GM19468 (cell line): ENCODE data around the gene GON4L.
"Not testable (repeated sequence)": the region's sequence is repeated elsewhere in the genome, so short reads cannot be mapped to it uniquely, and the experiment has no call there.

Experiments
- ATAC-seq: cut with Tn5 transposase; IDR thresholded peaks from one replicate; pipeline ENCODE4 v1.9.1; 2021; ENCODE audit warnings: mild to moderate bottlenecking, moderate library complexity, moderate number of reproducible peaks; ENCODE audit not compliant: unreplicated experiment; ENCODE audit errors: extremely low read depth

GON4L gene

DNA sequence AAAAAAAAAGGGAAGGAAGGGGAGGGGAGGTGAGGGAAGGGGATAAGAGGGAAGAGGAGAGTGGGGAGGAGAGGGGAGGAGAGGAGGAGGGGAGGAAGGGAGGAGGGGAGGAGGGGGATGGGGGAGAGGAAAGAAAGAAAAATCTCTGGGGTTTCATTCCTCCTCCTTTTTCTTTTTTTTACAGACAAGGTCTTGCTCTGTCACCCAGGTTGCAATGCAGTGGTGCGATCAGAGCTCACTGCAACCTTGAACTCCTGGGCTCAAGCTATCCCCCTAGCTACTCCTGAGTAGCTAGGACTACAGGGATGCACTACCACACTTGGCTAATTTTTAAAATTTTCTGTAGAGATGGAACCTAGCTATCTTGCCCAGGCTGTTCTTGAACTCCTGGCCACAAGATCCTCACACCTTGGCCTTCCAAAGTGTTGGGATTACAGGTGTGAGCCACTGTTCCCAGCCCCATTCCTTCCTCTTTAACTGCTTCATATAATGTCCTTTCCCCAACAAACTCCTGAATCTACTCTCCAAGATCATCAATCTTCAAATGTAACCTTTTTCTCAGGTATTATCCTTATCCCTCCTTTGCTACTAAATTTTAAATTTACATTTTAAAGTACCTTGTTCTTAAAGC is 23.2 kb downstream of the GON4L start:
- no peak for ATAC-seq

GRCh38 chr1:155831279-155831976 is 25.6 kb downstream of the GON4L start:
- no peak for ATAC-seq

DNA sequence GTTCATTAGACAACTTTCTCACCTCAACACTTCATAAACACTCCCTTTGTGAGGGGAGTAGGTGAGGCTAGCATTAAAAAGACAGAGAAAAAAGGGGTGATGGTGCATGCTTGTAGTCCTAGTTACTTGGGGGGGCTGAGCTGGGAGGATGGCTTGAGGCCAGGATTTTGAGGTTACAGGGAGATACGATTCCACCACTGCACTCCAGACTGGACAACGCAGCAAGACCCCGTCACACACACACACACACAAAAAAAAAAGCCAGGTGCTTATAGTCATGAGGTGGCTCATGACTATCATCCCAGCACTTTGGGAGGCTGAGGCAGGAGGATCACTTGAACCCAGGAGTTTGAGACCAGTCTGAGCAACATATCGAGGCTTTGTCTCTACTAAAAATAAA is 29.6 kb downstream of the GON4L start:
- ATAC-seq: no peak

- ATAC-seq: no peak
These were observed 40.7 kb downstream of the GON4L start for GRCh38 chr1:155816351-155816750.

DNA sequence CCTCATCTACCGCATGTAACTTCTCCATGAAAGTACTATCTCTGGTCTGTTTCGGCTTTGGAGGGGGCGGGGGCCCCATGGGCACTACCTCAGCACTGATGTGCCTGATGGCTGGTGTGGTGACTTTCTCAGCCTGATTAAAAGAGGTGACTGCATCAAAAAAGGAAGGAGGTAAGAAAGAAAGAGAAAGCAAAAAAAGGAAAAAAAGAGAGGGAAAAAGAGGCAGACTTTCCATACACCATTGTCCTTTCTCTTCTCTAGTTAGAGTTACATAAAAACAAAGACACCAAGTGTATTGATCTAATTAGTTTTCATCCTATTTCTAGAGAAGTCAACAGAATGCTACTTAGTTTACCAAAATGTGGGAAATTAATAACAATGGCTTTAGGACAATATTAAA is 43.3 kb downstream of the GON4L start:
- no peak for ATAC-seq

GRCh38 chr1:155812878-155813277 is 44.1 kb downstream of the GON4L start:
- ATAC-seq: no peak

DNA sequence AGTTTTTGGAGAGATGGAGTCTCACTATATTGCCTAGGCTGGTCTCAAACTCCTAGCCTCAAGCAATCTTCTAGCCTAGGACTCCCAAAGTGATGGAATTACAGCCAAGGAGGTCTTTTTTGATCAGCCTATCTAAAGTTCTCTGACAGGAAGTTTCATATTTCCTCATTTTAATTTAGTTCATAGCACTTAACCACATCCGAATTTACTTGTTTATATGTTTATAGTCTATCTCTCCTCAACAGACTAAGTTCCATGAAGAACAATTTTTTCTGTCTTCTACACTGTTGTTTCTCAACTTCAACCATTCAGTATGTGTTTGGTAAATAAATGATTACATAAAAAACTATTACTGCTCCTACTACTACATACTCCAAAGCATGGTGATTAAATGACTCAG is 47.9 kb downstream of the GON4L start:
- ATAC-seq: no peak

- ATAC-seq: no peak
These were observed 55.9 kb downstream of the GON4L start for GRCh38 chr1:155801149-155801548.

GRCh38 chr1:155795618-155796017 is 61.4 kb downstream of the GON4L start:
- ATAC-seq: not testable (repeated sequence)

- ATAC-seq: no peak
These were observed 62.3 kb downstream of the GON4L start for GRCh38 chr1:155794605-155795245.

GRCh38 chr1:155793213-155793612 is 63.8 kb downstream of the GON4L start:
- ATAC-seq: no peak

- no peak for ATAC-seq
These were observed 79.4 kb downstream of the GON4L start for GRCh38 chr1:155777582-155777981.

DNA sequence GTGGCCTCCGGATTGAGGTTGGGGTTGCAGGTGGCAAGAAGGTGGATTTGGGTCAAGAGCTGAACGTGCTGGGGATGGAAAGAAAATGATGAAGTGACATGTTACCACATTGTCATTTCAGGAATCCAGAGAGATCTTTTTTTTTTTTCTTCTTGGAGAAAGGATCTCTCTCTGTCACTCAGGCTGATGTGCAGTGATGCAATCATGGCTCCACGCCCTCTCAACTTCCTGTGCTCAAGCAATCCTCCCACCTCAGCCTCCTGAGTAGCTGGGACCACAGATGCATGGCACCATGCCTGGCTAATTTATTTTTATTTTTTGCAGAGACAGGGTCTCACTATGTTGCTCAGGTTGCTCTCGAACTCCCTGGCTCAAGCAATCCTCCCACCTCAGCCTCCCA is 80.6 kb downstream of the GON4L start:
- no peak for ATAC-seq

DNA sequence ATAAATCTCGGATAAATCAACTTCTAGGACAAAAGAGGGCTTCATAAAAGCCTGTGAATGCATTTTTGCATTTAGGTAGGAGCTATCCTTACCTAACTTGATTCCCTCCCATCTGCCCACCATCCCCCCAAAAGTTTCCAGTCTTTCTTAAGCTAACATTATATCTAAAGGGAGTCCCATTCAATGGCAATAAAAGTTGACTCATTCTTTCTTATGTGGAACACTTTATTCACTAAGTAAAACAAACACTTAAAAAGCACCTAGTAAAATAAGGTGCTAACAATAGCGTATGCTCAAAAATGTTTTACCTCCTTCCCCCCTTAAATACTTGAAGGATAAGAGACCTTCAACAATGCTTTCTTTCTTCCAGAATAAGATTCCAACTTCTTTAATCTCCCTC is 83.8 kb downstream of the GON4L start:
- no peak for ATAC-seq

GRCh38 chr1:155769257-155769656 is 87.8 kb downstream of the GON4L start:
- no peak for ATAC-seq

- not testable (repeated sequence) for ATAC-seq
These were observed 89.5 kb downstream of the GON4L start for GRCh38 chr1:155767399-155767989.

DNA sequence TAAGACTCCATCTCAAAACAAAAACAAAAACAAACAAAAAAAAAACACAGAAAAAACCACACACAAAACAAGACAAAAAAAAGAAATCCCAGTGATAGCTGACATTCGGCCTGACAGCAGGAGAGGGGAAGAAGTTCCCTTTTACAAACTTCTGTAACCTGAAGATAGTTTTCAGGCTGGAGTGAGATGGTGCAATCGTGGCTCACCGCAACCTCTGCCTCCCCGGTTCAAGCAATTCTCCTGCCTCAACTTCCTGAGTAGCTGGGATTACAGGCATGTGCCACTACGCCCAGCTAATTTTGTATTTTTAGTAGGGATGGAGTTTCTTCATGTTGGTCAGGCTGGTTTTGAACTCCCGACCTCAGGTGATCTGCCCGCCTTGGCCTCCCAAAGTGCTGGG is 93.0 kb downstream of the GON4L start:
- ATAC-seq: not testable (repeated sequence)

DNA sequence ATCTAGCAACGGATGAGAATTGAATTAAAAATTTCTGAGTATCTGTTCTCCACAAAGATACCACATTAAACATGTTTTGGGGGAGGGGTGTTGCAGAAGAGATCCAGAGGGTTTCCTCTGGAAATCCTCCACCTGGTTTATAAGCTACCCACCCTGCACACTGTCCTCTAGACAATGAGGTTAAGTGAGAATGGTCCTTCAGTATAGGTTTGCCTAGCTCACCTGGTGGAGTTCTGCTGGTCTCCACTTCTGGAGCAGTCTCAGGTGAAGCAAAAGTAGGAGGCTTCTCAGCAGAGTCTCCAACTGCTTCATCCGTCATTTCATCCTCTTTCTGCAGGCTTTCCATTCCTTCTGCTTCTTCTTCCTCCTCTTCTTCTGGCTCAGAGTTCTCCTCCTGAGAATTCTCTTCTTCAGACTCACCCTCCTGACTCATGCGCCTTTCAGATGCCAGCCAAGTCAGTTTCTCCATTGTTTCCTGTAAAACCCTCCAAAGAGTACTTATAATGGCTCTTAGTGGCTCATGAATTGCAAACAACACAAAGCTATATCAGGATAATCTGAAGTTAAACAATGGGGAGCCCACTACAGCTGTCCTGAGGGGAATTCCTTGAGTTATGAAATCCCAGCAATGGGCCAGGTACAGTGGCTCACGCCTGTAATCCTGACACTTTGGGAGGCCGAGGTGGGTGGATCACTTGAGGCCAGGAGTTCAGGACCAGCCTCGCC is 93.8 kb downstream of the GON4L start:
- not testable (repeated sequence) for ATAC-seq

- ATAC-seq: no peak
These were observed 95.1 kb downstream of the GON4L start for GRCh38 chr1:155761736-155762405.
